SH-SY5Y (cell line): ENCODE measurements around the gene RPLP2.

Experiments
- GATA2 ChIP-seq: IDR thresholded peaks from 2 replicates; pipeline ENCODE4 v1.6.1; 2011; ENCODE audit warnings: mild to moderate bottlenecking, low read depth, low read length
- GATA3 ChIP-seq: IDR thresholded peaks from 2 replicates; pipeline ENCODE4 v1.6.1; 2011; ENCODE audit warnings: low read depth, mild to moderate bottlenecking, low read length, moderate library complexity

DNA sequence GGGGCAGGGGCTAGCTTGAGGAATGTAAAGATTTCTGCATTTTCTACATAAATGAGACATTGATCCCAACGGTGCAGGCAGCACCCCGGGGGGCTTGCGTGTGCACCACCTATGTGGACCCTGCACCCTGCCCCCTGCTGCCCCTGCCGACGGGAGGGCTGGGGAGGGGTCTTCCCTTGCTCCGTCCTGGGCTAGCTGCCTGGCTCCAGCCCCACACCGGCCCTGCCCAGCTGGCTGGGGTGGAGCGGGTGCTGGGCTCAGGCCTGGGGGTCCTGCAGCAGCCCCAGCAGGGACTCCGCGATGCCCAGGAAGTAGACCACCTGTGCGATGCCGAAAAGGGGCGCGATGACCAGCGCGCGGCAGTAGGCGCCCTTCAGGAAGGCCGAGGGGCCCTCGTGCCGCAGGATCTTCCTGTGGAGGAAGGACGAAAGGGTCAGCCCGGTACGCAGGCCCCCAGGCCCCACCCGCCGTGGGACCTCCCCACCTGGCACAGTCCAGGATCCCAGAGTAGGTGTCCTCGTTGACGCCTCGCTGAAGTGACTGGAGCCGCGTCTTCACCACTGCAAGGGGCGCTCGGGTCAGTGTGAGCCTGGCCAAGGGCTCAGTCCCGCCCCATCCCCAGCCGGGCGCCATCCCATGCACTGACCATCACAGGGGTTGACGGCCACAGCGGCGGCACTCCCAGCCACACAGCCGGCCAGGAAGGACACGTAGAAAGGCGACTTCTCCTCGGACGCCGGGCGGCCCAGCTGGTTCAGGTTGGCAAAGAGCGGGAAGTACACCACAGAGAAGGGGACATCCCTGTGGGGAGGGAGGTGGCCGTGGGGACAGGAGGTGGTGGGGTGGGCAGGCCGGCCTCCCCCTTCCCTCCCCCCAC is 17.9 kb upstream of the RPLP2 start:
- TF ChIP-seq GATA2, result no peak
- no peak for TF ChIP-seq GATA3
